OCI-M2 (cell line): ENCODE measurements around the gene LSM6.
A peak's percentile ranks its signal among the peaks of the same experiment; 100 is the strongest.

Experiments
- DNase-seq: peaks from one replicate; lab custom pipeline; 2025; ENCODE audit not compliant: unreplicated experiment; lab: John Stamatoyannopoulos, UW

Gene LSM6

DNA sequence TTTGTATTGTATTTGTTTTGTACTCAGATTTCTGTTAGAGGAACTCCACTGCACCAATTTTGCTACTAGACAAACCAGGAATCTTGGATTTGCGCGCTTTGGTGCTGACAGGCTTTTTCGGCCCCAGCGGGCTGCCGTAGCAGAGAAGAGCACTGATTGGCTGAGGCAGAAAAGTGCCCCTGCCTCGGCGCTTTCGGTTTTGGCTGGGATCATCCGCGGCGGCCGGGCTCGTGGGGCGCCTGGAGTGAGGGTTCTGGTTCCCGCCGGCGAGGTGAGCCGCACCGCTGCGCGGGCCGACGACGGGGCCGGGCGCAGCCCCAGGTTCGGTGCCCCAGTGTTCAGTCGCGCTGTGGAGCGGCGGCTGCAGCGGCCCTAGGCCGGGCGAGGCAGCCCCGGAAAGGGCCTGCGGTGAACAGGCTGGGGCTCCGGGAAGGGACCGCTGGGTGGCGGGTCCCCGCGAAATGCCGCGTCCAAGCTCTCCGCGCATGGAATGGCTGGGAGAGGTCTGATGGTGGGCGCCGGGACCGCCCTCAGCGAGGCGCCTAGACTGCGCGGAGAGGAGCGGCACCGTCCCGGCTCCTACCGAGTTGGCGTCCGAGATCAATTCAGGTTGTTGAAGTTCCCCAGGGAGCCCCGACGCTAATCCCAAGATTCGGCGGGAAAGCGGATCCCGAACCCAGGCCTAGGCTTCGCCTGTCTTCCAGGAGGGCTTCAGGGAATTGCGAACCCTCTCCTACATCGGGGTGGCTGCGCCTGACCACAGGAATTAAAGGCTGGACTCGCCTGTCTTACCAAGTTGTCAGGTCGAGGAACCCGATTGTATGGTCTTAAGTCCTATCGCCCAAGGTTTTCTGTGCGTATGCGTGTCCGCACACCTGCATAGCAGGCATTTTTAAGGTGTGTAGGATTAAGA lies at the start of gene LSM6:
LSM6 (plus strand) TSS at position 178 of the 913 bp plus-strand sequence. CDS start 7,204 bp downstream, outside the sequence.
- DNase-seq: peak; percentile 21

GRCh38 chr4:146132445-146132844 lies 43.1 kb upstream of the LSM6 start:
- DNase-seq: no peak

DNA sequence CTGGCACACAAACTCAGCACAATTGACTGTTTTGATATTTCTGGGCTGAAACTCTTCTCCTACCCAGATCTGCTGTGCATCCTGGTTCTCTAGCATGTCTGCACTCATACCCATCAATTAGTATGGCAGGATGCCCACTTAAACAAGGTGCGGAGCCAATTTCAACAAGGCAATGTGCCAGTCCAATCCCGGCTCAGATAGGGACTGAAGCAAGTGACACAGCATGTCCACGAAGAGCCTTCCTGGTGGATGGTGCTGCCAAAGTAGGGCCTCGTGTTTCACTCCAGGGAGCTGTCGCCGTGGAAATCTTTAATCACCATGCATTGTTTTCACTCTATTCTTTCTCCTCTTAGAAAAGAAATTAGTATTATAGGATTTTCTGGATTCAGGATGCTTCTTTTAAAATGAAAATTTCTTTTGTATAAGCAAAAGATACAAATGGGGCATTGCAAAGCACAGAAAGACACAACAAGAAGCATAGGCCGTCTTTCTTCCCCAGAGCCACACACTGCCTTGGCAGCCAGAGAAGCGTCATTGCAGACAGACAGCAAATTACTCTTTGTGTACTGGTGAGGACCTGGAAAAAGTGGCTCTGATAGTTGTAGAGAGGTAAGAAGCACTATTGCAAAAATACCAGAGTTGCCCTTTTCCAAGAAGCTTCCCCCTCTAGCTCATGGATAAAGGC lies 40.6 kb upstream of the LSM6 start:
- no peak for DNase-seq

DNA sequence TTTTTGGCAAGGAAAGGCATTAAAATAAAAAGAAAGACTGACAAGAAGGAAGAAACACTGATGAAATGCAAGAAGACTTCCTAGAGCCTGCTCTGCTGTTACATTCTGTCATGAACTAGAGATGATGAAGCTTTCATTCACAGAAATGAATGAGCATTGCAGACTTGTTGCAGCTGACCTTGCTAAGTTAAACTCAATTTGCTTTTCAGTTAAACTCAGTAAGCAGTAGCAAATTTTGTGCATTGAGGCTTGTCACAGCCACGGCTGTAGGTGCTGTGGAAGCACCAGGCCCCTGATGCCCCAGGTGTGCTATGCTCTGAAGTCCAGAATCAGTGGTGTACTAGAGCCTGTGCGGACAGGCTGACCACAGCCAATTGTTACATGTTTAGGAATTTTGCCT lies 39.6 kb upstream of the LSM6 start:
- DNase-seq: no peak

DNA sequence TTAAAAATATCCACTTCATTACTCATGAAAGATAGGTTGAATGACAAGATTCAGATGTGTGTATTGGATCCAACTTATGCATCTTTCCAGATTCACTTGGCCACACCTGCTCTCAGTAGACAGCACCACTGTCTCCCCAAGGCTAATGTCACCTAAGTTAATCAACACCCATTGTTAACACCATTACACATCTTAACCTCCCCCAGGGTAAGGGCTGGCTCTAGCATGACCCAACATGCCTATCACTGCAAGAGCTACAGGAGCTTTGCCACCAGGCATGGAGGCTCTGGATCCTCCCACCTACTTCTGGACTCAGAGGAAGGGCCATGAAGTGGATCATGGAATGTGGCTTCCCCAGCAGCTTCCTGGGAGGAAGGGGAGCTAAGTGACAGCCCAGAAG lies 32.8 kb upstream of the LSM6 start:
- no peak for DNase-seq

- DNase-seq: no peak
Measured at GRCh38 chr4:146143888-146144287, 31.6 kb upstream of the LSM6 start.

DNA sequence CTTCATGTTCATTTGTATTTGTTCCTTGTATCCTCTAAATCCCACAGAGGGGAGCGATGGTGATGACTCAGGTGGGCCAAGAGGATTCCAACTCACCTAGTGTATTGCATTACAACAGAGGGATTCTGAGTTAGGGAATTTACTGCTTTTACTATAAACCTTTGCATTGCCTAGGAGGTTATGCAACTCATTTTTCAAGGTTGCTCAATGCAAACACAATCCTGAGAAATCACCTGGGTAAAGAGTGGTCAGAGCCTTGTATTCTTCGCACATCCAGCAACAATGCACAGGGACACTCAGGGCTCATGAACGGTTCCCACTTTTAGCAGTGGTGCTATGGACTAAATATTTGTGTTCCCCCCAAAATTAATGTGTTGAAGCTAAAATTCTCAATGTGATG lies 28.6 kb upstream of the LSM6 start:
- DNase-seq: no peak

DNA sequence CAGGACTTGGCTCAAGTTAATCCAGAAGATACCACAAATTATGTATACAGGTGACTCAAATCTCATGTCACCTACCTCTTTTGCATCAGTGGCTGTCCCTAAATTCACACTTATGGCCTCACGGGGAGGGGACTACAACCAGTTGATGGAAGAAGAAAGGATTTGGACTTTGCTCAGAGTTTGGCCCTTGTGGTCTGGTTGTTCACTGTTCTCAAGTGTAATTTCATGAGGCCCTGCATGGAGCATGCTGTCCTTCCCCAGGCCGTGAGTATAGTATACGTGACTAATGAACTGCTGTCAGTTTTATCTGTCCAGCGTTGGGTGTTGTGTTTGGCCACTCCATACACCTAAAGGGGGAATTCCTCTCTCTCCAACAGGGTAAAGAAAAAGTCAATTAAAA lies 27.5 kb upstream of the LSM6 start:
- DNase-seq: no peak

GRCh38 chr4:146154057-146154456 lies 21.5 kb upstream of the LSM6 start:
- no peak for DNase-seq

- no peak for DNase-seq
Measured at GRCh38 chr4:146155152-146155724, 20.3 kb upstream of the LSM6 start.

DNA sequence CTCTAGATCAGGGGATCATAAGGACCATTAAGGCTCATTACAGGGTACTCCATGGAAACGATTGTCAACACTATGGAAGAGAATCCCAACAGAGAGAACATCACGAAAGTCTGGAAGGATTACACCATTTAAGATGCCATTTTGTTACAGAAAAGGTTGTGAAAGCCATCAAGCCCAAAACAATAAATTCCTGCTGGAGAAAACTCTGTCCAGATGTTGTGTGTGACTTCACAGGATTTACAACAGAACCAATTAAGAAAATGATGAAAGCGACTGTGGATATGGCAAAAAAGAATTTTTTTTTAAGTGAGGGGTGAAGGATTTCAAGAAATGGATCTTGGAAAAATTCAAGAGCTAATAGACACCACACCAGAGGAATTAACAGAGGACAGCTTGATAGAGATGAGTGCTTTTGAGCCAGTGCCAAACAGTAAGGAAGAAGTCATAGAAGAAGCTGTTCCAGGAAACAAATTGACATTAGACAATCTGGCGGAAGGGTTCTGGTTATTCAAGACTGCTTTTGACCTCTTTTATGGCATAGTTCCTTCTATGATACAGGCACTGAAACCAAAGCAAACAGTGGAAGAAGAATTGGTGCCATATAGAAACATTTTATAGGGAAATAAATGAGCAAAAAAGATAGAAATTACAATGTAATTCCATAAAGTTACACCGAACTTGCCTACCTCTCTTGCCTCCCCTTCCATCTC lies 17.3 kb upstream of the LSM6 start:
- no peak for DNase-seq

GRCh38 chr4:146159384-146160058 lies 16.0 kb upstream of the LSM6 start:
- DNase-seq: no peak

- DNase-seq: no peak
Measured at GRCh38 chr4:146161243-146161642, 14.3 kb upstream of the LSM6 start.

DNA sequence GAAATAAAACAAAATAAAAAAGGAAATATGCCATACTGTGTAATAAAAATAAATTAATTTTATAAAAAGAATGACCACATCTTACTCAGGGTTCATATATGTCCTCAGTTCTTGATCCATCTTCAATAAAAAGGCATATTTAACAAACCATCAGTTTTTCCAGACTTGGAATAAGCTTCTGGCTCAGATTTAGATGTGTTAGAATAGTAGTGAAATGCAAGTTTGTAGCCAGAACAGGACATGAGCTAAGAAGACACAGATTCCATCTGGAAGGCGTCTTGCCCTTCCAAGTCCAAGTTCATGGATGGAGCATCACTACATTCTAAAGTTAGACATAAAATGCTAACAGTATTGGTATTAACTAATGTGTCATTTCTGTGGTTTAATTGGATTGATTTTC lies 10.3 kb upstream of the LSM6 start:
- no peak for DNase-seq

DNA sequence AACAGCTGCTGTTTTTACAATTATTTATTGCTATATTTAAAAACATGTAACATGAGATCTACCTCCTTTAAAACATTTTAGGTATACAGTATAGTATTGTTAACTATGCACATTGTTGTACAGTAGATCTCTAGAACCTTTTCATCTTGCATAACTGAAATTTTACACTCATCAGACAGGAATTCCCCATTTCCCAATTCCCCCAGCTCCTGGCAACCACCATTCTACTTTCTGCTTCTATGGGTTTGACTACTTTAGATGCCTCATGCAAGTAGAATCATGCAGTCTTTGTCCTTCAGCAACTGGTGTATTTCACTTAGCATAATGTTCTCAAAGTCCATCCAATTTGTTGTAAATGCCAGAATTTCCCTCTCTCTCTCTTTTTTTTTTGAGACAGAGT lies 9.7 kb upstream of the LSM6 start:
- DNase-seq: no peak

GRCh38 chr4:146170149-146170548 lies 5.4 kb upstream of the LSM6 start:
- no peak for DNase-seq

GRCh38 chr4:146176891-146177290 lies 1.4 kb downstream of the LSM6 start:
- DNase-seq: no peak

DNA sequence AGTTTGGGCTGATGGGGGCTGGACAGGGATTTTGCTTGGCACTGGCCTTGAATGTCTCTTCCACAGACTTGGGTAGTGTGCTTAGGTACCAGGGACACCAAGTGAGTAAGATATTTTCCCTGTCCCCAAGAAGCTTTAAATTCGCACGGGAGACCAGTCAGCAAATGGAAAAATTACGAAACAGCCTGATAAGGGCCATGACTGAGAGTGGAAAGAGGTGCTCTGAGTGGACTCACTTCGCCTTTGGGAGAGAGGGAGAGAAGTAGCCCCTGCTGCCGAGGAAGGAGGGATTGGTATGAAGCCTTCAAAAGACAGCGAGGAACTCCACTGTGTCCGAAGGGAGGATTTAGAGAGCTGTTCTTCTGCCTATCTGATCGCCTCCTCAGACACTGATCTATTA lies 2.6 kb downstream of the LSM6 start:
- DNase-seq: no peak

DNA sequence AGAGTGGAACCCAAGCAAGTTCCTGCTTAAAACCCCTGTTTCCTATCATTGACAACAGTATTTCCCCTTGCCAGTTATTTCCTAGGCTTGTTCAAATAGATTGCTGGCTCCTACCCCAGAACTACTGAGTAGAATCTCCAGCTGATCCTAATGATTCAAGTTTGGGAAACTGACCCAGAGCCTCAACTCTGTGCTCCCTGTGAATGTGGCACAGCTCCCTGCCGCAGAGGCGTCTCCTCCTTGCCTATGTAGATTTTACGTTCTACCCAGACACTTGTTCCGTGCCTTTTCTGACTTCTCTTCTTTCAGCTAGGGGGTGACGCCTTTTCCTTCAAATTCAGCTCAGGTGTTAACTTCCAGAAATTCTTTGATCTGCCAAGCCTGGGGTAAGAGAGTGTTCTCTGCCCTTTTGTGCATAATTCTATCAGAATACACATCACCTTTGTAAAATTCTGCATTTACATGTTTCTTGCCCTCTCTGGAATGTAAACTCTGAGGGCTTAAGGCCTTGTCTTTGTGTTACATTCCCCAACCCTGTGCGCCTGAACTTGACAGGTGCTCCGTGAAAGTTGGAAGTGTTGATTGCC lies 4.4 kb downstream of the LSM6 start:
- DNase-seq: no peak

- DNase-seq: no peak
Measured at GRCh38 chr4:146182443-146182842, 6.9 kb downstream of the LSM6 start.
